Esophagus muscularis mucosa (tissue), 4 donors: ENCODE data around the gene B3GALT6.

ENCODE experiments used
- EP300 ChIP-seq: sonication (generic); formaldehyde crosslinking; IDR thresholded peaks from one replicate; pipeline ENCODE4 v1.6.1; 2017; ENCODE audit warnings: antibody characterized with exemption
- POLR2A ChIP-seq: fragments of 450-650 bp; IDR thresholded peaks from one replicate; pipeline ENCODE4 v1.6.1; 2017; ENCODE audit warnings: antibody characterized with exemption, moderate library complexity, mild to moderate bottlenecking, low read depth
- POLR2AphosphoS5 ChIP-seq, 2 donors: sonication (generic); formaldehyde crosslinking; IDR thresholded peaks; one replicate each; pipeline ENCODE4 v1.6.1; 2017; ENCODE audit warnings: antibody characterized with exemption in 2 of 2
- TF ChIP-seq, protein P1 (sequence below), 3 experiments: fragments of 200-600 bp in 2 of 3; fragments of 450-650 bp in 1 of 3; sonication (generic) in 2 of 3; IDR thresholded peaks; one replicate each; pipeline ENCODE4 v1.5.1; 2017 to 2019; ENCODE audit warnings: antibody characterized with exemption in 3 of 3, mild to moderate bottlenecking in 2 of 3, moderate library complexity in 1 of 3

DNA sequence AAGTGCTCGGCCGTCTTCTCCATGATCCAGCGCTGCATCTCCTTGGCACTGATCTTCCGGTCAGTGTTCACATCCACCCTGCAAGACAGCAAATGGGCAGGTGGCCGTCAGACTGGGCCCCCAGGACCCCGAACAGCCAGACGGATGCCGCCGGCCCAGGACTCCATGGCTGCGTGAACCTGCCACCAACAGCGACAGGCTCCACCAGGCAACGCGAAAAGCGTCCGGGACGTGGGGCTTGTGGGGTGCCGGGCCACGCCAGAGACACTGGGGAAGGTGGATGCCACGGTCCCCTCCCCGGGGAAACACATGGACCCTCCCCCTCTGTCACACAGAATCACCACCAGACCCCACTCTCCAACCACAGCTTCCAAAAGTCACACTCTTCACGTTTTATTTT lies 8.1 kb upstream of the B3GALT6 start:
- TF ChIP-seq, protein P1, sequence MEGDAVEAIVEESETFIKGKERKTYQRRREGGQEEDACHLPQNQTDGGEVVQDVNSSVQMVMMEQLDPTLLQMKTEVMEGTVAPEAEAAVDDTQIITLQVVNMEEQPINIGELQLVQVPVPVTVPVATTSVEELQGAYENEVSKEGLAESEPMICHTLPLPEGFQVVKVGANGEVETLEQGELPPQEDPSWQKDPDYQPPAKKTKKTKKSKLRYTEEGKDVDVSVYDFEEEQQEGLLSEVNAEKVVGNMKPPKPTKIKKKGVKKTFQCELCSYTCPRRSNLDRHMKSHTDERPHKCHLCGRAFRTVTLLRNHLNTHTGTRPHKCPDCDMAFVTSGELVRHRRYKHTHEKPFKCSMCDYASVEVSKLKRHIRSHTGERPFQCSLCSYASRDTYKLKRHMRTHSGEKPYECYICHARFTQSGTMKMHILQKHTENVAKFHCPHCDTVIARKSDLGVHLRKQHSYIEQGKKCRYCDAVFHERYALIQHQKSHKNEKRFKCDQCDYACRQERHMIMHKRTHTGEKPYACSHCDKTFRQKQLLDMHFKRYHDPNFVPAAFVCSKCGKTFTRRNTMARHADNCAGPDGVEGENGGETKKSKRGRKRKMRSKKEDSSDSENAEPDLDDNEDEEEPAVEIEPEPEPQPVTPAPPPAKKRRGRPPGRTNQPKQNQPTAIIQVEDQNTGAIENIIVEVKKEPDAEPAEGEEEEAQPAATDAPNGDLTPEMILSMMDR (IDR thresholded peaks at IDR 0.05) = no peak
- TF ChIP-seq POLR2AphosphoS5 (IDR thresholded peaks at IDR 0.05) = no peak
- no peak for TF ChIP-seq POLR2A
- no peak for TF ChIP-seq EP300
